HCT116 (cell line): ENCODE data around the gene GRIK1. TPM values are rescaled to one million over a fixed set of nuclear protein-coding genes. Genes with fewer than 3 reads are reported as not detected.

Experiments
- ATAC-seq: fragments of 200-7000 bp; cut with Tn5 transposase; 2 replicates; pipeline ENCODE4 v1.9.1; 2020; ENCODE audit warnings: mild to moderate bottlenecking, moderate library complexity
- BruUV-seq: library from RNA; stranded (reverse); fragments of 400-500 nt; replicated peaks from 2 replicates; lab custom pipeline; 2021; lab: Mats Ljungman, UMichigan
- CTCF ChIA-PET: fragments of 300-600 bp; sonication (Branson Sonifier 250); formaldehyde crosslinking; loops from one replicate; lab custom pipeline; 2021; ENCODE audit warnings: antibody characterized with exemption; lab: Charles Lee
- POLR2A ChIA-PET: fragments of 300-600, 350-600 bp; sonication (Branson Sonifier 250); formaldehyde crosslinking; loops from one replicate; lab custom pipeline; 2021; ENCODE audit warnings: antibody characterized with exemption; lab: Charles Lee
- RAD21 ChIA-PET, 2 experiments: fragments of 300-600 bp; sonication (Branson Sonifier 250); formaldehyde crosslinking; loops; one replicate each; lab custom pipeline; 2023; ENCODE audit warnings: low total read pairs in 2 of 2; ENCODE audit not compliant: uncharacterized antibody in 2 of 2, unreplicated experiment in 2 of 2, low non-redundant PET in 1 of 2; lab: Charles Lee
- DNase-seq: peaks from one replicate; pipeline ENCODE4 v3.0.0-alpha.2; 2010; ENCODE audit warnings: low read depth, low spot score
- H2AFZ ChIP-seq: fragments of 200-600 bp; shearing (Covaris generic), sonication (generic); 2 replicates; pipeline ENCODE4 v1.6.1; 2017; ENCODE audit warnings: low read depth, mixed run types, mixed read lengths, antibody characterized with exemption, low read length; ENCODE audit not compliant: poor library complexity, severe bottlenecking
- H3K27ac ChIP-seq: 2 replicates; pipeline ENCODE4 v1.5.1; 2012; ENCODE audit warnings: low read depth, low read length
- H3K27me3 ChIP-seq: fragments of 200-600 bp; sonication (generic); 2 replicates; pipeline ENCODE4 v1.6.1; 2016; ENCODE audit warnings: mixed run types, low read length, mixed read lengths; ENCODE audit not compliant: insufficient read depth
- H3K36me3 ChIP-seq, 2 experiments: fragments of 200-500 bp in 1 of 2; fragments of 200-600 bp in 1 of 2; sonication (Bioruptor generic) in 1 of 2; sonication (generic) in 1 of 2; 2 replicates each; pipeline versions ENCODE4 v1.5.1 to v1.6.1; 2014 to 2016; ENCODE audit warnings: low read length in 2 of 2, inconsistent platforms in 1 of 2, mixed read lengths in 1 of 2, mixed run types in 1 of 2; ENCODE audit not compliant: insufficient read depth in 2 of 2, control insufficient read depth in 1 of 2
- H3K4me1 ChIP-seq, 2 experiments: fragments of 200-600 bp in 1 of 2; sonication (generic) in 1 of 2; 2 replicates each; pipeline versions ENCODE4 v1.5.1 to v1.6.1; 2012 to 2017; ENCODE audit warnings: low read length in 2 of 2, inconsistent platforms in 1 of 2, mild to moderate bottlenecking in 1 of 2, mixed read lengths in 1 of 2, mixed run types in 1 of 2, moderate library complexity in 1 of 2; ENCODE audit not compliant: insufficient read depth in 2 of 2, control insufficient read depth in 1 of 2
- H3K4me2 ChIP-seq: fragments of 200-600 bp; sonication (generic); 2 replicates; pipeline ENCODE4 v1.6.1; 2017; ENCODE audit warnings: mixed run types, low read length, mixed read lengths
- H3K4me3 ChIP-seq, 2 experiments: fragments of 200-600 bp in 1 of 2; sonication (generic) in 1 of 2; replicated peaks in 1 of 2; 2 replicates each; pipeline ENCODE4 v1.5.1; 2011 to 2016; ENCODE audit warnings: low read length in 2 of 2, control low read depth in 1 of 2, low read depth in 1 of 2, mild to moderate bottlenecking in 1 of 2, mixed read lengths in 1 of 2, mixed run types in 1 of 2
- H3K79me2 ChIP-seq: fragments of 200-600 bp; sonication (generic); 2 replicates; pipeline ENCODE4 v1.6.1; 2017; ENCODE audit warnings: mild to moderate bottlenecking, mixed run types, low read length, moderate library complexity, mixed read lengths; ENCODE audit not compliant: insufficient read depth
- H3K9ac ChIP-seq: fragments of 200-600 bp; sonication (generic); 2 replicates; pipeline ENCODE4 v1.6.1; 2016; ENCODE audit warnings: low read length, mixed read lengths
- H3K9me2 ChIP-seq: fragments of 200-600 bp; sonication (generic), shearing (Covaris generic); 2 replicates; pipeline ENCODE4 v1.6.1; 2017; ENCODE audit warnings: mixed run types, mild to moderate bottlenecking, moderate library complexity; ENCODE audit not compliant: insufficient read depth
- H3K9me3 ChIP-seq, 2 experiments: fragments of 200-500 bp in 1 of 2; fragments of 200-600 bp in 1 of 2; sonication (Bioruptor generic) in 1 of 2; sonication (generic) in 1 of 2; 2 replicates each; pipeline ENCODE4 v1.6.1; 2014 to 2017; ENCODE audit warnings: low read length in 2 of 2, mixed read lengths in 2 of 2, inconsistent platforms in 1 of 2, low read depth in 1 of 2, mild to moderate bottlenecking in 1 of 2, mixed run types in 1 of 2, moderate library complexity in 1 of 2; ENCODE audit not compliant: control insufficient read depth in 1 of 2, insufficient read depth in 1 of 2
- H4K20me1 ChIP-seq: fragments of 200-600 bp; sonication (generic), shearing (Covaris generic); 2 replicates; pipeline ENCODE4 v1.6.1; 2017; ENCODE audit warnings: mixed run types, mild to moderate bottlenecking, moderate library complexity; ENCODE audit not compliant: insufficient read depth
- CBX3 ChIP-seq: IDR thresholded peaks from 2 replicates; pipeline ENCODE4 v1.6.1; 2012; ENCODE audit warnings: low read depth
- CEBPB ChIP-seq: IDR thresholded peaks from 2 replicates; pipeline ENCODE4 v1.6.1; 2012; ENCODE audit warnings: low read depth
- EGR1 ChIP-seq: IDR thresholded peaks from 2 replicates; pipeline ENCODE4 v1.6.1; 2012; ENCODE audit warnings: low read depth
- ELF1 ChIP-seq: IDR thresholded peaks from 2 replicates; pipeline ENCODE4 v1.6.1; 2012; ENCODE audit warnings: low read depth, borderline replicate concordance
- EZH2 ChIP-seq: fragments of 200-600 bp; sonication (generic); IDR thresholded peaks from 2 replicates; pipeline ENCODE4 v1.6.1; 2017; ENCODE audit warnings: antibody characterized with exemption, mixed run types
- EZH2phosphoT487 ChIP-seq: fragments of 200-600 bp; IDR thresholded peaks from 2 replicates; pipeline ENCODE4 v1.6.1; 2018; ENCODE audit warnings: antibody characterized with exemption, borderline replicate concordance
- FOSL1 ChIP-seq: IDR thresholded peaks from 2 replicates; pipeline ENCODE4 v1.6.1; 2012; ENCODE audit warnings: low read depth
- JUND ChIP-seq: IDR thresholded peaks from 2 replicates; pipeline ENCODE4 v1.6.1; 2012
- POLR2A ChIP-seq: IDR thresholded peaks from 2 replicates; pipeline ENCODE4 v1.7.0; 2011; ENCODE audit warnings: borderline replicate concordance; ENCODE audit not compliant: insufficient read depth, insufficient read length; ENCODE audit errors: extremely low read depth
- POLR2AphosphoS5 ChIP-seq: IDR thresholded peaks from 2 replicates; pipeline ENCODE4 v1.6.1; 2011; ENCODE audit warnings: mild to moderate bottlenecking, low read depth, low read length, moderate library complexity
- RAD21 ChIP-seq: IDR thresholded peaks from 2 replicates; pipeline ENCODE4 v1.6.1; 2012; ENCODE audit warnings: low read depth, mild to moderate bottlenecking
- SRF ChIP-seq: IDR thresholded peaks from 2 replicates; pipeline ENCODE4 v1.6.1; 2012; ENCODE audit warnings: low read depth
- YY1 ChIP-seq: IDR thresholded peaks from 2 replicates; pipeline ENCODE4 v1.6.1; 2011; ENCODE audit warnings: low read length, low read depth, moderate library complexity, mild to moderate bottlenecking; ENCODE audit not compliant: insufficient replicate concordance; ENCODE audit errors: extremely low read depth
- ZFX ChIP-seq: fragments of 450-650 bp; IDR thresholded peaks from 2 replicates; pipeline ENCODE4 v1.6.1; 2017
- ZNF274 ChIP-seq: fragments of 200-500 bp; sonication (Bioruptor generic); IDR thresholded peaks from 2 replicates; pipeline ENCODE4 v1.6.1; 2014; ENCODE audit warnings: mild to moderate bottlenecking, low read depth, low read length, inconsistent platforms
- intact Hi-C: fragments of 100-400 bp; cut with micrococcal nuclease; formaldehyde crosslinking; loops from 2 replicates; pipeline ENCODE4 v1.10.0; 2022
- total RNA-seq: library from RNA; stranded (reverse); gene quantifications from one replicate; pipeline ENCODE4 v1.2.1, GENCODE V29; 2021; ENCODE audit not compliant: unreplicated experiment
- TF ChIP-seq, protein P1 (sequence below): IDR thresholded peaks from 2 replicates; pipeline ENCODE4 v1.6.1; 2011; ENCODE audit warnings: mild to moderate bottlenecking, low read length, moderate library complexity; ENCODE audit not compliant: insufficient replicate concordance; ENCODE audit errors: extremely low read depth
- TF ChIP-seq, protein P2 (sequence below): IDR thresholded peaks from 2 replicates; pipeline ENCODE4 v1.6.1; 2012
- TF ChIP-seq, protein P3 (sequence below), 3 experiments: fragments of 200-600 bp in 1 of 3; sonication (generic) in 1 of 3; IDR thresholded peaks in 2 of 3; conservative IDR thresholded peaks in 1 of 3; 2 replicates each; pipeline ENCODE4 v1.5.1; 2012 to 2017; ENCODE audit warnings: low read depth in 2 of 3, low read length in 2 of 3, antibody characterized with exemption in 1 of 3, borderline replicate concordance in 1 of 3, control low read depth in 1 of 3, mild to moderate bottlenecking in 1 of 3, mixed read lengths in 1 of 3, mixed run types in 1 of 3, moderate library complexity in 1 of 3; ENCODE audit not compliant: insufficient read depth in 1 of 3

The GRIK1 gene
- total RNA-seq, 1 experiment from 2014 or later, result not detected

DNA sequence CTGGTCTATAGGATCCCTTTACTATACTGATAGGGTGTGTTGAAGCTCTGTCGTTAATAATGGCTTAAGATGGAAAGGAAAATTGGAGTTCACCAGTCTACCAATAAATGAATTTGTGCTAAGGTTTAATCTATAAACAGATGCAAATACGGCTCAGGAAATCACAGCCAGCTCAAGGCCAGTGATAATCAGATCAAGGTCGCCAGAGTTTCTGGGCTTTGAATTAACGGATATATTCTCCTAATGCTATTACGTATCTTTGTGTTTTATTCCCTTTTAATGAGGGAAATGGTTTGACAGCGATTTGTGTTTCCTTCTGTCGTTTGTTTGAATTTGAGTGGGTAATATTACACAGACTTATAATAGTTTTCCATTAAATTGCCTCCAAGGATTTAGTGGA, 361.5 kb downstream of the GRIK1 start:
- H3K4me1 ChIP-seq, result no peaks in the 10 kb centered on the region
- no peak overlapping the region for H2AFZ ChIP-seq
- ChIA-PET RAD21 (interaction anchor here in 1 of 2 experiments (0.6 kb wide), 1 partner anchor 32 kb away, joined by 3 read pairs; no protein-coding TSS in a partner anchor), POLR2A (no interaction called here), CTCF (no interaction called here)
- DNase-seq (no peak), ATAC-seq (no peak)
- no peaks in the 10 kb centered on the region for H3K36me3 ChIP-seq
- H3K9me2 ChIP-seq, result no peaks in the 10 kb centered on the region
- H4K20me1 ChIP-seq, result no peaks in the 10 kb centered on the region
- H3K9me3 ChIP-seq, result no peaks in the 10 kb centered on the region
- no peaks in the 10 kb centered on the region for H3K79me2 ChIP-seq
- TF ChIP-seq JUND, result no peak
- no peak for TF ChIP-seq YY1
- TF ChIP-seq, protein P1, sequence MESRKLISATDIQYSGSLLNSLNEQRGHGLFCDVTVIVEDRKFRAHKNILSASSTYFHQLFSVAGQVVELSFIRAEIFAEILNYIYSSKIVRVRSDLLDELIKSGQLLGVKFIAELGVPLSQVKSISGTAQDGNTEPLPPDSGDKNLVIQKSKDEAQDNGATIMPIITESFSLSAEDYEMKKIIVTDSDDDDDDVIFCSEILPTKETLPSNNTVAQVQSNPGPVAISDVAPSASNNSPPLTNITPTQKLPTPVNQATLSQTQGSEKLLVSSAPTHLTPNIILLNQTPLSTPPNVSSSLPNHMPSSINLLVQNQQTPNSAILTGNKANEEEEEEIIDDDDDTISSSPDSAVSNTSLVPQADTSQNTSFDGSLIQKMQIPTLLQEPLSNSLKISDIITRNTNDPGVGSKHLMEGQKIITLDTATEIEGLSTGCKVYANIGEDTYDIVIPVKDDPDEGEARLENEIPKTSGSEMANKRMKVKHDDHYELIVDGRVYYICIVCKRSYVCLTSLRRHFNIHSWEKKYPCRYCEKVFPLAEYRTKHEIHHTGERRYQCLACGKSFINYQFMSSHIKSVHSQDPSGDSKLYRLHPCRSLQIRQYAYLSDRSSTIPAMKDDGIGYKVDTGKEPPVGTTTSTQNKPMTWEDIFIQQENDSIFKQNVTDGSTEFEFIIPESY, result no peak
- TF ChIP-seq EGR1, result no peak
- no peak for TF ChIP-seq CEBPB
- TF ChIP-seq CBX3, result no peak
- no peak for TF ChIP-seq FOSL1
- no peak for TF ChIP-seq POLR2AphosphoS5
- no peak for TF ChIP-seq POLR2A
- TF ChIP-seq EZH2phosphoT487, result no peak
- TF ChIP-seq, protein P2, sequence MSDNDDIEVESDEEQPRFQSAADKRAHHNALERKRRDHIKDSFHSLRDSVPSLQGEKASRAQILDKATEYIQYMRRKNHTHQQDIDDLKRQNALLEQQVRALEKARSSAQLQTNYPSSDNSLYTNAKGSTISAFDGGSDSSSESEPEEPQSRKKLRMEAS, result no peak
- no peak for TF ChIP-seq ZNF274
- TF ChIP-seq EZH2, result no peak
- no peak for TF ChIP-seq ELF1
- no peak for TF ChIP-seq ZFX
- TF ChIP-seq, protein P3, sequence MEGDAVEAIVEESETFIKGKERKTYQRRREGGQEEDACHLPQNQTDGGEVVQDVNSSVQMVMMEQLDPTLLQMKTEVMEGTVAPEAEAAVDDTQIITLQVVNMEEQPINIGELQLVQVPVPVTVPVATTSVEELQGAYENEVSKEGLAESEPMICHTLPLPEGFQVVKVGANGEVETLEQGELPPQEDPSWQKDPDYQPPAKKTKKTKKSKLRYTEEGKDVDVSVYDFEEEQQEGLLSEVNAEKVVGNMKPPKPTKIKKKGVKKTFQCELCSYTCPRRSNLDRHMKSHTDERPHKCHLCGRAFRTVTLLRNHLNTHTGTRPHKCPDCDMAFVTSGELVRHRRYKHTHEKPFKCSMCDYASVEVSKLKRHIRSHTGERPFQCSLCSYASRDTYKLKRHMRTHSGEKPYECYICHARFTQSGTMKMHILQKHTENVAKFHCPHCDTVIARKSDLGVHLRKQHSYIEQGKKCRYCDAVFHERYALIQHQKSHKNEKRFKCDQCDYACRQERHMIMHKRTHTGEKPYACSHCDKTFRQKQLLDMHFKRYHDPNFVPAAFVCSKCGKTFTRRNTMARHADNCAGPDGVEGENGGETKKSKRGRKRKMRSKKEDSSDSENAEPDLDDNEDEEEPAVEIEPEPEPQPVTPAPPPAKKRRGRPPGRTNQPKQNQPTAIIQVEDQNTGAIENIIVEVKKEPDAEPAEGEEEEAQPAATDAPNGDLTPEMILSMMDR (IDR thresholded peaks at IDR 0.05 in 2 of 3, conservative IDR thresholded peaks at IDR 0.05 in 1 of 3; ENCODE audit: borderline replicate concordance in 1 of 3, insufficient read depth in 1 of 3, low read depth in 2 of 3, low read length in 2 of 3), result no peak
- TF ChIP-seq SRF, result no peak
- TF ChIP-seq RAD21, result no peak
- H3K4me2 ChIP-seq, result no peak overlapping the region
- H3K9ac ChIP-seq, result no peak overlapping the region
- no peaks in the 10 kb centered on the region for H3K27me3 ChIP-seq
- intact Hi-C loops, result no loop called here
- no peak overlapping the region for H3K27ac ChIP-seq
- no TSS peak for BruUV-seq
- H3K4me3 ChIP-seq, result no peak overlapping the region
